Memory B cell (primary cell): ENCODE measurements around the gene ATRNL1.

Experiments used
- ATAC-seq: fragments of 150-1000 bp; cut with Tn5 transposase; 2 replicates; pipeline ENCODE4 v1.10.0; 2021; ENCODE audit warnings: low read depth, mild to moderate bottlenecking, moderate library complexity
- DNase-seq, 2 donors: peaks; one replicate each; pipeline ENCODE4 v3.0.0; 2022; ENCODE audit warnings: low spot score in 2 of 2
- H3K27ac Mint-ChIP-seq: one replicate; pipeline ENCODE4 v1.8.0; 2022; ENCODE audit warnings: mild to moderate bottlenecking, moderate library complexity, mixed read lengths
- H3K27me3 Mint-ChIP-seq: one replicate; pipeline ENCODE4 v1.8.0; 2022; ENCODE audit warnings: mixed read lengths
- H3K36me3 Mint-ChIP-seq: one replicate; pipeline ENCODE4 v1.8.0; 2022; ENCODE audit warnings: mild to moderate bottlenecking, mixed read lengths
- H3K4me1 Mint-ChIP-seq: one replicate; pipeline ENCODE4 v1.8.0; 2022; ENCODE audit warnings: mixed read lengths
- H3K4me3 Mint-ChIP-seq: one replicate; pipeline ENCODE4 v1.8.0; 2022; ENCODE audit warnings: mild to moderate bottlenecking, moderate library complexity, mixed read lengths
- H3K9me3 Mint-ChIP-seq: one replicate; pipeline ENCODE4 v1.8.0; 2022; ENCODE audit warnings: mixed read lengths

ATRNL1 gene

GRCh38 chr10:115580239-115580638 is 487.1 kb downstream of the ATRNL1 start:
- DNase-seq (no peak), ATAC-seq (no peak)
- peaks cover 1% of the 10 kb centered on the region for H3K36me3 Mint-ChIP-seq
- no peak overlapping the region for H3K27ac Mint-ChIP-seq
- H3K27me3 Mint-ChIP-seq = no peaks in the 10 kb centered on the region
- no peaks in the 10 kb centered on the region for H3K4me1 Mint-ChIP-seq
- H3K9me3 Mint-ChIP-seq = peaks cover 3% of the 10 kb centered on the region
- no peak overlapping the region for H3K4me3 Mint-ChIP-seq

- ATAC-seq = no peak
- DNase-seq = no peak
- Mint-ChIP-seq H3K4me1 (no peaks in the 10 kb centered on the region), H3K27me3 (no peaks in the 10 kb centered on the region), H3K9me3 (peaks cover 4% of the 10 kb centered on the region), H3K4me3 (no peak overlapping the region), H3K36me3 (no peaks in the 10 kb centered on the region), H3K27ac (no peak overlapping the region)
These were observed 499.9 kb downstream of the ATRNL1 start for GRCh38 chr10:115593060-115593459.

- DNase-seq (no peak), ATAC-seq (no peak)
- no peaks in the 10 kb centered on the region for H3K36me3 Mint-ChIP-seq
- no peaks in the 10 kb centered on the region for H3K27me3 Mint-ChIP-seq
- H3K4me1 Mint-ChIP-seq = no peaks in the 10 kb centered on the region
- H3K9me3 Mint-ChIP-seq = peaks cover 2% of the 10 kb centered on the region
- no peak overlapping the region for H3K4me3 Mint-ChIP-seq
- H3K27ac Mint-ChIP-seq = no peak overlapping the region
These were observed 511.5 kb downstream of the ATRNL1 start for GRCh38 chr10:115604627-115605026.

- no peak overlapping the region for H3K4me3 Mint-ChIP-seq
- no peaks in the 10 kb centered on the region for H3K27me3 Mint-ChIP-seq
- no peak overlapping the region for H3K27ac Mint-ChIP-seq
- ATAC-seq (no peak), DNase-seq (no peak)
- no peaks in the 10 kb centered on the region for H3K4me1 Mint-ChIP-seq
- H3K36me3 Mint-ChIP-seq = no peaks in the 10 kb centered on the region
- no peaks in the 10 kb centered on the region for H3K9me3 Mint-ChIP-seq
These were observed 512.9 kb downstream of the ATRNL1 start for GRCh38 chr10:115606086-115606485.

- ATAC-seq (no peak), DNase-seq (no peak)
- H3K27me3 Mint-ChIP-seq = no peaks in the 10 kb centered on the region
- H3K9me3 Mint-ChIP-seq = no peaks in the 10 kb centered on the region
- no peaks in the 10 kb centered on the region for H3K36me3 Mint-ChIP-seq
- H3K4me1 Mint-ChIP-seq = no peaks in the 10 kb centered on the region
- no peak overlapping the region for H3K27ac Mint-ChIP-seq
- H3K4me3 Mint-ChIP-seq = no peak overlapping the region
These were observed 513.6 kb downstream of the ATRNL1 start for GRCh38 chr10:115606741-115607140.

GRCh38 chr10:115624448-115624847 is 531.3 kb downstream of the ATRNL1 start:
- no peak overlapping the region for H3K4me3 Mint-ChIP-seq
- ATAC-seq (no peak), DNase-seq (no peak)
- no peak overlapping the region for H3K27ac Mint-ChIP-seq
- H3K9me3 Mint-ChIP-seq = peaks cover 2% of the 10 kb centered on the region
- H3K36me3 Mint-ChIP-seq = no peaks in the 10 kb centered on the region
- no peaks in the 10 kb centered on the region for H3K27me3 Mint-ChIP-seq
- H3K4me1 Mint-ChIP-seq = no peaks in the 10 kb centered on the region

GRCh38 chr10:115628616-115629015 is 535.5 kb downstream of the ATRNL1 start:
- no peak for DNase-seq
- Mint-ChIP-seq H3K36me3 (no peaks in the 10 kb centered on the region), H3K4me1 (no peaks in the 10 kb centered on the region), H3K27me3 (no peaks in the 10 kb centered on the region), H3K9me3 (peaks cover 2% of the 10 kb centered on the region), H3K4me3 (no peak overlapping the region), H3K27ac (no peak overlapping the region)
- no peak for ATAC-seq

- no peak overlapping the region for H3K4me3 Mint-ChIP-seq
- no peak for DNase-seq
- no peaks in the 10 kb centered on the region for H3K4me1 Mint-ChIP-seq
- peaks cover 2% of the 10 kb centered on the region for H3K9me3 Mint-ChIP-seq
- H3K27ac Mint-ChIP-seq = no peak overlapping the region
- H3K36me3 Mint-ChIP-seq = no peaks in the 10 kb centered on the region
- no peaks in the 10 kb centered on the region for H3K27me3 Mint-ChIP-seq
- no peak for ATAC-seq
These were observed 545.1 kb downstream of the ATRNL1 start for GRCh38 chr10:115638246-115638645.

- Mint-ChIP-seq H3K4me1 (no peaks in the 10 kb centered on the region), H3K4me3 (no peak overlapping the region), H3K9me3 (peaks cover 2% of the 10 kb centered on the region), H3K36me3 (no peaks in the 10 kb centered on the region), H3K27me3 (no peaks in the 10 kb centered on the region), H3K27ac (no peak overlapping the region)
- DNase-seq (no peak), ATAC-seq (no peak)
These were observed 556.1 kb downstream of the ATRNL1 start for GRCh38 chr10:115649217-115649616.

GRCh38 chr10:115653473-115653872 is 560.3 kb downstream of the ATRNL1 start:
- DNase-seq = no peak
- no peak overlapping the region for H3K27ac Mint-ChIP-seq
- H3K27me3 Mint-ChIP-seq = no peaks in the 10 kb centered on the region
- no peak overlapping the region for H3K4me3 Mint-ChIP-seq
- H3K9me3 Mint-ChIP-seq = peaks cover 2% of the 10 kb centered on the region
- no peak for ATAC-seq
- no peaks in the 10 kb centered on the region for H3K36me3 Mint-ChIP-seq
- H3K4me1 Mint-ChIP-seq = no peaks in the 10 kb centered on the region

- DNase-seq (no peak), ATAC-seq (no peak)
- peaks cover 2% of the 10 kb centered on the region for H3K9me3 Mint-ChIP-seq
- no peaks in the 10 kb centered on the region for H3K36me3 Mint-ChIP-seq
- no peak overlapping the region for H3K4me3 Mint-ChIP-seq
- H3K4me1 Mint-ChIP-seq = no peaks in the 10 kb centered on the region
- no peaks in the 10 kb centered on the region for H3K27me3 Mint-ChIP-seq
- H3K27ac Mint-ChIP-seq = no peak overlapping the region
These were observed 561.8 kb downstream of the ATRNL1 start for GRCh38 chr10:115654961-115655360.

GRCh38 chr10:115657161-115657860 is 564.1 kb downstream of the ATRNL1 start:
- ATAC-seq = no peak
- no peak for DNase-seq
- Mint-ChIP-seq H3K27ac (no peak overlapping the region), H3K27me3 (no peaks in the 10 kb centered on the region), H3K4me1 (no peaks in the 10 kb centered on the region), H3K4me3 (no peak overlapping the region), H3K9me3 (no peaks in the 10 kb centered on the region), H3K36me3 (no peaks in the 10 kb centered on the region)

- no peak for ATAC-seq
- Mint-ChIP-seq H3K4me3 (no peak overlapping the region), H3K9me3 (no peaks in the 10 kb centered on the region), H3K36me3 (no peaks in the 10 kb centered on the region), H3K27ac (no peak overlapping the region), H3K27me3 (no peaks in the 10 kb centered on the region), H3K4me1 (no peaks in the 10 kb centered on the region)
- DNase-seq = no peak
These were observed 566.5 kb downstream of the ATRNL1 start for GRCh38 chr10:115659616-115660015.

- H3K36me3 Mint-ChIP-seq = no peaks in the 10 kb centered on the region
These were observed 567.2 kb downstream of the ATRNL1 start for GRCh38 chr10:115660391-115660790.

GRCh38 chr10:115662422-115662821 is 569.3 kb downstream of the ATRNL1 start:
- Mint-ChIP-seq H3K4me3 (no peak overlapping the region), H3K4me1 (no peaks in the 10 kb centered on the region), H3K9me3 (no peaks in the 10 kb centered on the region), H3K27me3 (no peaks in the 10 kb centered on the region), H3K27ac (no peak overlapping the region), H3K36me3 (no peaks in the 10 kb centered on the region)
- ATAC-seq (no peak), DNase-seq (no peak)

More at GRCh38 chr10:115660391-115660790, 567.2 kb downstream of the ATRNL1 start:
- H3K4me1 Mint-ChIP-seq = no peaks in the 10 kb centered on the region
- no peaks in the 10 kb centered on the region for H3K27me3 Mint-ChIP-seq
- DNase-seq (no peak), ATAC-seq (no peak)
- H3K9me3 Mint-ChIP-seq = no peaks in the 10 kb centered on the region
- no peak overlapping the region for H3K4me3 Mint-ChIP-seq
- no peak overlapping the region for H3K27ac Mint-ChIP-seq
